Panc1 (cell line): Measurements from ENCODE around the gene RETSAT. TPM values are rescaled to one million over a fixed set of nuclear protein-coding genes. Genes with fewer than 3 reads are reported as not detected.

Experiments used
- ATAC-seq: fragments of 200-7000 bp; cut with Tn5 transposase; 2 replicates; pipeline ENCODE4 v1.9.1; 2020; ENCODE audit warnings: mild to moderate bottlenecking, moderate library complexity
- BruUV-seq: library from RNA; stranded (reverse); fragments of 400-500 nt; replicated peaks from 2 replicates; lab custom pipeline; 2021; lab: Mats Ljungman, UMichigan
- CTCF ChIA-PET: fragments of 300-600 bp; sonication (Branson Sonifier 250); formaldehyde crosslinking; loops from one replicate; lab custom pipeline; 2022; ENCODE audit warnings: antibody characterized with exemption; lab: Charles Lee
- POLR2A ChIA-PET: fragments of 300-600 bp; sonication (Branson Sonifier 250); formaldehyde crosslinking; loops from one replicate; lab custom pipeline; 2022; ENCODE audit warnings: antibody characterized with exemption; lab: Charles Lee
- DNase-seq: peaks from one replicate; pipeline ENCODE4 v3.0.0-alpha.2; 2010; ENCODE audit warnings: low read depth, low spot score
- H3K27ac ChIP-seq: 2 replicates; pipeline ENCODE4 v1.5.1; 2011; ENCODE audit warnings: mild to moderate bottlenecking, low read length, inconsistent platforms
- H3K27me3 ChIP-seq: fragments of 200-500 bp; sonication (Bioruptor generic); 2 replicates; pipeline ENCODE4 v1.6.0; 2014; ENCODE audit warnings: low read length, inconsistent platforms; ENCODE audit not compliant: control insufficient read depth, insufficient read depth
- H3K36me3 ChIP-seq: fragments of 200-500 bp; sonication (Bioruptor generic); 2 replicates; pipeline ENCODE4 v1.5.1; 2014; ENCODE audit warnings: inconsistent platforms, mild to moderate bottlenecking, low read length, moderate library complexity; ENCODE audit not compliant: control insufficient read depth, insufficient read depth
- H3K4me1 ChIP-seq: 2 replicates; pipeline ENCODE4 v1.5.1; 2011; ENCODE audit warnings: inconsistent platforms, mild to moderate bottlenecking, low read length, moderate library complexity; ENCODE audit not compliant: control insufficient read depth, insufficient read depth
- H3K4me3 ChIP-seq, 2 experiments: 2 replicates each; pipeline ENCODE4 v1.5.1; 2011 to 2012; ENCODE audit warnings: low read depth in 2 of 2, low read length in 2 of 2, mild to moderate bottlenecking in 2 of 2, inconsistent platforms in 1 of 2, moderate library complexity in 1 of 2
- H3K9me3 ChIP-seq: fragments of 200-500 bp; sonication (Bioruptor generic); 2 replicates; pipeline ENCODE4 v1.5.1; 2014; ENCODE audit warnings: low read depth, mild to moderate bottlenecking, inconsistent platforms, low read length, moderate library complexity; ENCODE audit not compliant: control insufficient read depth, insufficient read depth
- CTCF ChIP-seq: fragments of 450-650 bp; IDR thresholded peaks from 2 replicates; pipeline ENCODE4 v1.5.1; 2017; ENCODE audit warnings: mild to moderate bottlenecking
- POLR2AphosphoS5 ChIP-seq: IDR thresholded peaks from 2 replicates; pipeline ENCODE4 v1.6.1; 2012; ENCODE audit warnings: mild to moderate bottlenecking, low read depth, low read length, moderate library complexity
- REST ChIP-seq, 2 experiments: IDR thresholded peaks; 2 replicates each; pipeline ENCODE4 v1.6.1; 2011 to 2012; ENCODE audit warnings: low read depth in 2 of 2, control low read depth in 1 of 2, low read length in 1 of 2, mild to moderate bottlenecking in 1 of 2, moderate library complexity in 1 of 2; ENCODE audit not compliant: insufficient read depth in 1 of 2
- SIN3A ChIP-seq: IDR thresholded peaks from 2 replicates; pipeline ENCODE4 v1.6.1; 2012; ENCODE audit warnings: low read depth, mild to moderate bottlenecking, low read length, moderate library complexity, borderline replicate concordance; ENCODE audit not compliant: insufficient read depth
- TCF7L2 ChIP-seq: IDR thresholded peaks from 2 replicates; pipeline ENCODE4 v1.6.1; 2011; ENCODE audit warnings: mild to moderate bottlenecking, low read depth, low read length, inconsistent platforms
- in situ Hi-C: cut with HindIII; loops from 2 replicates; pipeline ENCODE4 v1.10.0; 2016; ENCODE audit warnings: low sequenced_read_pairs, low pct_unique_long_range_greater_than_20kb
- intact Hi-C: fragments of 100-400 bp; cut with micrococcal nuclease; formaldehyde crosslinking; loops from one replicate; pipeline ENCODE4 v1.10.0; 2022; ENCODE audit not compliant: unreplicated experiment
- total RNA-seq: library from RNA; stranded (reverse); gene quantifications from one replicate; pipeline ENCODE4 v1.2.1, GENCODE V29; 2021; ENCODE audit not compliant: unreplicated experiment

RETSAT gene
- total RNA-seq, 1 experiment from 2014 or later: 50.9 TPM

GRCh38 chr2:85388878-85389538 is 34.7 kb upstream of the RETSAT start:
- H3K36me3 ChIP-seq: peaks cover 4% of the 10 kb centered on the region; the same call in 1 of the 2 replicates
- intact Hi-C loops: no loop called here
- no peak overlapping the region for H3K27ac ChIP-seq
- no peak overlapping the region for H3K4me3 ChIP-seq
- no peak for TF ChIP-seq TCF7L2
- TF ChIP-seq SIN3A: no peak
- TF ChIP-seq POLR2AphosphoS5: no peak
- no peak for TF ChIP-seq CTCF
- no peak for TF ChIP-seq REST (IDR thresholded peaks at IDR 0.05; ENCODE audit: insufficient read depth in 1 of 2, low read depth in 2 of 2, low read length in 1 of 2)
- POLR2A ChIA-PET: no interaction called here
- H3K4me1 ChIP-seq: no peaks in the 10 kb centered on the region
- CTCF ChIA-PET: interaction anchor here (0.6 kb wide), 1 partner anchor 233 kb away, joined by 4 read pairs; no protein-coding TSS in a partner anchor
- no peak for ATAC-seq
- BruUV-seq: no TSS peak
- H3K27me3 ChIP-seq: no peaks in the 10 kb centered on the region
- in situ Hi-C loops: no loop called here
- DNase-seq: no peak
- H3K9me3 ChIP-seq: no peaks in the 10 kb centered on the region

- no TSS peak for BruUV-seq
- CTCF ChIA-PET: no interaction called here
- Histone ChIP-seq H3K36me3 (peaks cover 4% of the 10 kb centered on the region; the same call in 1 of the 2 replicates), H3K27me3 (no peaks in the 10 kb centered on the region), H3K4me3 (no peak overlapping the region), H3K27ac (no peak overlapping the region), H3K4me1 (no peaks in the 10 kb centered on the region), H3K9me3 (no peaks in the 10 kb centered on the region)
- in situ Hi-C loops (no loop called here), intact Hi-C loops (no loop called here)
- DNase-seq: no peak
- TF ChIP-seq TCF7L2 (no peak), POLR2AphosphoS5 (no peak), REST (IDR thresholded peaks at IDR 0.05; ENCODE audit: insufficient read depth in 1 of 2, low read depth in 2 of 2, low read length in 1 of 2) (no peak), SIN3A (no peak), CTCF (no peak)
- POLR2A ChIA-PET: no interaction called here
- ATAC-seq: no peak
Observed at GRCh38 chr2:85387754-85388153, 33.4 kb upstream of the RETSAT start.
